HepG2 (cell line): ENCODE results near the gene DSCAM. TPM values are rescaled to one million over a fixed set of nuclear protein-coding genes. Genes with fewer than 3 reads are reported as not detected.

ENCODE experiments used
- ATAC-seq: fragments of 200-7000 bp; cut with Tn5 transposase; 3 replicates; pipeline ENCODE4 v1.9.1; 2020; ENCODE audit warnings: mild to moderate bottlenecking, moderate library complexity
- BruUV-seq: library from RNA; stranded (reverse); fragments of 400-500 nt; replicated peaks from 2 replicates; lab custom pipeline; 2021; lab: Mats Ljungman, UMichigan
- CTCF ChIA-PET: fragments of 300-600 bp; formaldehyde crosslinking; extraction: SDS; loops from one replicate; lab custom pipeline; 2021; ENCODE audit warnings: low total read pairs, inconsistent platforms, low intra/inter-chr PET ratio; lab: Yijun Ruan, JAX
- POLR2A ChIA-PET: fragments of 350-600 bp; sonication (Branson Sonifier 250); formaldehyde crosslinking; loops from one replicate; lab custom pipeline; 2020; ENCODE audit warnings: antibody characterized with exemption, inconsistent platforms; lab: Yijun Ruan, JAX
- DNase-seq: peaks from one replicate; pipeline ENCODE4 v3.0.0-alpha.2; 2015; ENCODE audit warnings: low spot score
- FAIRE-seq: peaks from 3 replicates; lab custom pipeline; 2011; peaks lifted over from hg19 to GRCh38; lab: Jason Lieb, UNC
- H2AFZ ChIP-seq: one replicate; pipeline ENCODE4 v1.6.1; 2011; ENCODE audit warnings: low read length, inconsistent platforms
- H3K27ac ChIP-seq: fragments of 300-600 bp; 3 replicates; pipeline ENCODE4 v1.8.0; 2011; ENCODE audit warnings: mixed run types, mild to moderate bottlenecking, mixed read lengths, low read length, inconsistent platforms; ENCODE audit not compliant: insufficient read depth; ENCODE audit errors: extremely low read length
- H3K27me3 ChIP-seq, 2 experiments: fragments of 200-600 bp in 1 of 2; 2 replicates in 1 of 2; 3 replicates in 1 of 2; pipeline versions ENCODE4 v1.6.0 to v1.8.0; 2011; ENCODE audit warnings: low read length in 2 of 2, mild to moderate bottlenecking in 2 of 2, moderate library complexity in 2 of 2, inconsistent platforms in 1 of 2; ENCODE audit not compliant: insufficient read depth in 2 of 2, control insufficient read depth in 1 of 2
- H3K36me3 ChIP-seq, 2 experiments: fragments of 200-600 bp in 1 of 2; replicated peaks in 1 of 2; 2 replicates in 1 of 2; 3 replicates in 1 of 2; pipeline versions ENCODE4 v1.5.1 to v1.8.0; 2011; ENCODE audit warnings: low read length in 2 of 2, inconsistent platforms in 1 of 2; ENCODE audit not compliant: insufficient read depth in 2 of 2, control insufficient read depth in 1 of 2
- H3K4me1 ChIP-seq: 2 replicates; pipeline ENCODE4 v1.5.1; 2012; ENCODE audit warnings: low read length, inconsistent platforms; ENCODE audit not compliant: insufficient read depth
- H3K4me2 ChIP-seq: 2 replicates; pipeline ENCODE4 v1.6.0; 2011; ENCODE audit warnings: low read depth, low read length, inconsistent platforms
- H3K4me3 ChIP-seq, 3 experiments: fragments of 200-600 bp in 1 of 3; sonication (generic), shearing (Covaris generic) in 1 of 3; replicated peaks in 1 of 3; 2 replicates each; pipeline ENCODE4 v1.5.1; 2011 to 2016; ENCODE audit warnings: low read length in 3 of 3, inconsistent platforms in 2 of 3, low read depth in 2 of 3, mild to moderate bottlenecking in 2 of 3, control low read depth in 1 of 3, mixed read lengths in 1 of 3; ENCODE audit not compliant: insufficient read depth in 1 of 3
- H3K79me2 ChIP-seq: one replicate; pipeline ENCODE4 v1.6.1; 2011; ENCODE audit warnings: low read length, inconsistent platforms; ENCODE audit not compliant: insufficient read depth
- H3K9ac ChIP-seq: 2 replicates; pipeline ENCODE4 v1.6.0; 2011; ENCODE audit warnings: mild to moderate bottlenecking, low read depth, low read length, inconsistent platforms; ENCODE audit not compliant: insufficient read depth
- H3K9me3 ChIP-seq: 2 replicates; pipeline ENCODE4 v1.5.1; 2012; ENCODE audit warnings: mild to moderate bottlenecking, low read length
- H4K20me1 ChIP-seq: 2 replicates; pipeline ENCODE4 v1.6.0; 2011; ENCODE audit warnings: inconsistent platforms, mild to moderate bottlenecking, low read length, moderate library complexity; ENCODE audit not compliant: insufficient read depth
- ARID2 ChIP-seq: sonication (generic); formaldehyde crosslinking; IDR thresholded peaks from 2 replicates; pipeline ENCODE4 v1.8.1; 2022; ENCODE audit warnings: mild to moderate bottlenecking, missing genetic modification reagents, borderline replicate concordance
- ATF7 ChIP-seq, 2 experiments: fragments of 450-650 bp in 1 of 2; sonication (generic) in 1 of 2; formaldehyde crosslinking in 1 of 2; IDR thresholded peaks; 2 replicates each; pipeline versions ENCODE4 v1.4.0 to v1.6.1; 2016 to 2020; ENCODE audit warnings: antibody characterized with exemption in 1 of 2, mild to moderate bottlenecking in 1 of 2, missing genetic modification reagents in 1 of 2
- ISX ChIP-seq: sonication (generic); formaldehyde crosslinking; conservative IDR thresholded peaks from 2 replicates; pipeline ENCODE4 v1.5.0; 2020; ENCODE audit warnings: missing genetic modification reagents
- MZF1 ChIP-seq: sonication (generic); formaldehyde crosslinking; IDR thresholded peaks from 2 replicates; pipeline ENCODE4 v1.8.1; 2023; ENCODE audit warnings: mild to moderate bottlenecking, missing genetic modification reagents, borderline replicate concordance
- NBN ChIP-seq: fragments of 450-650 bp; conservative IDR thresholded peaks from 2 replicates; pipeline ENCODE4 v1.6.1; 2017
- ZBTB38 ChIP-seq: sonication (generic); formaldehyde crosslinking; IDR thresholded peaks from 2 replicates; pipeline ENCODE4 v1.5.1; 2020; ENCODE audit warnings: mild to moderate bottlenecking, missing genetic modification reagents
- WGBS: methylation state at CpG from one replicate; pipeline ENCODE4 v1.1.6; 2017; ENCODE audit warnings: low lambda C conversion rate; 5-methylcytosine and 5-hydroxymethylcytosine counted together
- in situ Hi-C: cut with HindIII; loops from 2 replicates; pipeline ENCODE4 v1.10.0; 2017; ENCODE audit warnings: low pct_unique_long_range_greater_than_20kb; ENCODE audit not compliant: extremely low pct_ligation_motif_present
- intact Hi-C: fragments of 100-400 bp; cut with micrococcal nuclease; formaldehyde crosslinking; loops from one replicate; pipeline ENCODE4 v1.10.0; 2022; ENCODE audit not compliant: unreplicated experiment
- polyA plus RNA-seq, 8 experiments: library from polyadenylated mRNA; depleted of rRNA in 3 of 8; stranded (reverse) in 7 of 8; unstranded in 1 of 8; fragments of >200 nt; fragmentation: Illumina TruSeq in 4 of 8; extraction: Trizol in 4 of 8; gene quantifications; 2 replicates each; pipeline versions ENCODE4 v1.2.1 to v1.2.3, GENCODE V29; 2011 to 2016; ENCODE audit warnings: low read depth in 4 of 8, missing spikeins in 1 of 8, mixed read lengths in 1 of 8; ENCODE audit not compliant: insufficient read depth in 1 of 8
- total RNA-seq, 5 experiments: library from RNA; depleted of rRNA; stranded (reverse); fragments of >200 nt; fragmentation: Illumina TruSeq; extraction: Trizol; gene quantifications; 2 replicates each; pipeline ENCODE4 v1.2.3, GENCODE V29; 2016; ENCODE audit warnings: low read depth in 1 of 5
- TF ChIP-seq, protein P1 (sequence below), 2 experiments: sonication (generic) in 1 of 2; formaldehyde crosslinking in 1 of 2; IDR thresholded peaks; 2 replicates each; pipeline versions ENCODE4 v1.4.0 to v1.6.1; 2016 to 2020; ENCODE audit warnings: borderline replicate concordance in 1 of 2, low read depth in 1 of 2, mild to moderate bottlenecking in 1 of 2, missing genetic modification reagents in 1 of 2
- TF ChIP-seq, protein P2 (sequence below): sonication (generic); formaldehyde crosslinking; IDR thresholded peaks from 2 replicates; pipeline ENCODE4 v1.8.0; 2022; ENCODE audit warnings: mild to moderate bottlenecking, missing genetic modification reagents, borderline replicate concordance

The DSCAM gene
- total and polyA plus RNA-seq, 2 of the 13 experiments (the other 11 are each of a cell fraction or from before 2014, with no cell fraction given), result not detected

DNA sequence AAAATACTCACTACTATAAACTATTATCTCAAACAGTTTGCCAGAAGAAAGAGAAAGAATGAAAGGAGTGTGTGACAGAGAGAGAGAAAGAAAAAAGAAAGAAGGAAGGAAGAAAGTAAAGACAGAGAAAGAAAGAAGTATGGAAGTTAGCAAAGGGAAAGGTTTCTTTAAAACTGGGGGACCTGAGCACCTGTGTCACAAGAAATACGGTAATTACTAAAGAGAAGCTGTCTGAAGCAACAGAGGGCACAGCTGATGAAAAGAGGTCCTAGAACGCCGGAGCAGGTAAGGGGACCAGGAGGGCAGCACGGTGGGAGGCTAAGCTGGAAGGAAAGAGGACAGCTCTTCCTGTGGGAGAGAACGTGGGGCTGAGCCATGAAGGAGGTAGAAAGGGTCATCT is 163.6 kb downstream of the DSCAM start (continued):
- TF ChIP-seq, protein P1, sequence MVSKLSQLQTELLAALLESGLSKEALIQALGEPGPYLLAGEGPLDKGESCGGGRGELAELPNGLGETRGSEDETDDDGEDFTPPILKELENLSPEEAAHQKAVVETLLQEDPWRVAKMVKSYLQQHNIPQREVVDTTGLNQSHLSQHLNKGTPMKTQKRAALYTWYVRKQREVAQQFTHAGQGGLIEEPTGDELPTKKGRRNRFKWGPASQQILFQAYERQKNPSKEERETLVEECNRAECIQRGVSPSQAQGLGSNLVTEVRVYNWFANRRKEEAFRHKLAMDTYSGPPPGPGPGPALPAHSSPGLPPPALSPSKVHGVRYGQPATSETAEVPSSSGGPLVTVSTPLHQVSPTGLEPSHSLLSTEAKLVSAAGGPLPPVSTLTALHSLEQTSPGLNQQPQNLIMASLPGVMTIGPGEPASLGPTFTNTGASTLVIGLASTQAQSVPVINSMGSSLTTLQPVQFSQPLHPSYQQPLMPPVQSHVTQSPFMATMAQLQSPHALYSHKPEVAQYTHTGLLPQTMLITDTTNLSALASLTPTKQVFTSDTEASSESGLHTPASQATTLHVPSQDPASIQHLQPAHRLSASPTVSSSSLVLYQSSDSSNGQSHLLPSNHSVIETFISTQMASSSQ (IDR thresholded peaks at IDR 0.05; ENCODE audit: low read depth), result no peak
- TF ChIP-seq, protein P1 (CRISPR knock-in tag; IDR thresholded peaks at IDR 0.05; ENCODE audit: borderline replicate concordance), result no peak
- TF ChIP-seq NBN, result no peak
- TF ChIP-seq MZF1 (CRISPR knock-in tag), result no peak
- TF ChIP-seq, protein P2, sequence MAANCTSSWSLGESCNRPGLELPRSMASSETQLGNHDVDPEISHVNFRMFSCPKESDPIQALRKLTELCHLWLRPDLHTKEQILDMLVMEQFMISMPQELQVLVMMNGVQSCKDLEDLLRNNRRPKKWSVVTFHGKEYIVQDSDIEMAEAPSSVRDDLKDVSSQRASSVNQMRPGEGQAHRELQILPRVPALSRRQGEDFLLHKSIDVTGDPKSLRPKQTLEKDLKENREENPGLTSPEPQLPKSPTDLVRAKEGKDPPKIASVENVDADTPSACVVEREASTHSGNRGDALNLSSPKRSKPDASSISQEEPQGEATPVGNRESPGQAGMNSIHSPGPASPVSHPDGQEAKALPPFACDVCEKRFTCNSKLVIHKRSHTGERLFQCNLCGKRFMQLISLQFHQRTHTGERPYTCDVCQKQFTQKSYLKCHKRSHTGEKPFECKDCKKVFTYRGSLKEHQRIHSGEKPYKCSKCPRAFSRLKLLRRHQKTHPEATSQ (CRISPR knock-in tag), result no peak

DNA sequence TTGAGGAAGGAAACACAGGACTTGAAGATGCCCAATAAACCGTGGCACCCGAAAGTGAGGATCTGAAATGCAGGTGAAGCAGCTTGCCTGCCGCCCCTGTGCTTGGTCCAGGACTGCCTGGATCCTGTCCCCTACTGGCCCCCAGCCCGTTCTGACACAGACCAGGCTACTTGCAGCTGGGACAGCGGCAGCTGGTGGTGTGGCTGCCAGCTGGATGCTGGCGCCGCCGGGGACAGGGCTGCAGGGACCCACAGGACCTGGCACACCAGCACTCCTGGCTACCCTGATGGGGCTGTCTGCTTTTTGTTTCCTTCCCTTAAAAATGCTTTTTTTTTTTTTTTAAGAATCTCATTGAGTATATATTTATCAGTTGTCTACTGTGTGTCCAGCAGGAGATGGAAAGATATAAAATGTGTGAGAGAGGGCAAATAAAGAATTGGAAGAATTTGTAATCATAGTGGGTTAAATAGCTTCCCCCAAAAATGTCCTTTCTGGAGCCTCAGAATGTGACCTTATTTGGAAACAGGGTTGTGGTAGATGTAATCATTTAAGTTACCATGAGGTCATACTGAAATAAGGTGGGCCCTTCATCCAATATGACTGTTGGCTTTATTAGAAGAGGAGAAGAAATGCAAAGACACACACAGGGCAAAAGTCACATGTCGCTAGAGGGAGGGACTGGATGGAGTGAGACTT is 165.6 kb downstream of the DSCAM start:
- H3K27me3 ChIP-seq, result no peaks in the 10 kb centered on the region
- no peak for FAIRE-seq
- H3K36me3 ChIP-seq, result no peaks in the 10 kb centered on the region
- H3K4me1 ChIP-seq, result no peaks in the 10 kb centered on the region
- in situ Hi-C loops (no loop called here), intact Hi-C loops (no loop called here)
- no peaks in the 10 kb centered on the region for H3K79me2 ChIP-seq
- H3K4me3 ChIP-seq, result no peak overlapping the region
- no peak overlapping the region for H2AFZ ChIP-seq
- TF ChIP-seq ATF7 (IDR thresholded peaks at IDR 0.05) (peak; percentile 20; the same call in 1 of the 2 replicates), ATF7 (CRISPR knock-in tag; IDR thresholded peaks at IDR 0.05) (no peak), ZBTB38 (no peak), ISX (no peak), ARID2 (CRISPR knock-in tag) (no peak)
- no peak overlapping the region for H3K4me2 ChIP-seq
- no peak overlapping the region for H3K9ac ChIP-seq
- H4K20me1 ChIP-seq, result no peaks in the 10 kb centered on the region
- ATAC-seq, result no peak
- H3K27ac ChIP-seq, result no peak overlapping the region
- 48% methylated on average over 7 of the region's 9 CpGs for WGBS
- CTCF ChIA-PET, result no interaction called here
- no peak for DNase-seq
- peaks cover 94% of the 10 kb centered on the region for H3K9me3 ChIP-seq
- BruUV-seq, result no TSS peak
- POLR2A ChIA-PET, result no interaction called here
